SK-N-SH treated with all-trans-retinoic acid at 6 μM for 48 hours (cell line): ENCODE results near the gene SYNRG.

Source experiments
- GLIS3 ChIP-seq: fragments of 250-450 bp; sonication (Bioruptor Pico); IDR thresholded peaks from 2 replicates; pipeline ENCODE4 v1.5.0; 2020; ENCODE audit warnings: mild to moderate bottlenecking, moderate library complexity
- ISL1 ChIP-seq: fragments of 250-450 bp; sonication (Bioruptor Pico); IDR thresholded peaks from 2 replicates; pipeline ENCODE4 v2.1.2; 2022; ENCODE audit warnings: mild to moderate bottlenecking, moderate library complexity
- OSR1 ChIP-seq: fragments of 250-450 bp; sonication (Bioruptor Pico); IDR thresholded peaks from 2 replicates; pipeline ENCODE4 v1.8.0; 2022; ENCODE audit warnings: moderate library complexity, mild to moderate bottlenecking, inconsistent platforms
- PATZ1 ChIP-seq: fragments of 250-450 bp; sonication (Bioruptor Pico); IDR thresholded peaks from 2 replicates; pipeline ENCODE4 v1.8.0; 2020; ENCODE audit warnings: mild to moderate bottlenecking, moderate library complexity, borderline replicate concordance
- TOX ChIP-seq: fragments of 250-450 bp; sonication (Bioruptor Pico); IDR thresholded peaks from 2 replicates; pipeline ENCODE4 v1.8.0; 2021; ENCODE audit warnings: mild to moderate bottlenecking, moderate library complexity, borderline replicate concordance
- ZNF70 ChIP-seq: fragments of 450-650 bp; formaldehyde crosslinking; IDR thresholded peaks from 2 replicates; pipeline ENCODE4 v1.5.0; 2020; ENCODE audit warnings: mild to moderate bottlenecking, moderate library complexity
- ZNF8 ChIP-seq: fragments of 450-650 bp; formaldehyde crosslinking; IDR thresholded peaks from 2 replicates; pipeline ENCODE4 v1.5.0; 2020; ENCODE audit warnings: mild to moderate bottlenecking, moderate library complexity
- TF ChIP-seq, protein P1 (sequence below): fragments of 250-450 bp; sonication (Bioruptor Pico); IDR thresholded peaks from 2 replicates; pipeline ENCODE4 v1.8.0; 2021; ENCODE audit warnings: low read depth, mild to moderate bottlenecking, moderate library complexity, borderline replicate concordance

GRCh38 chr17:37647856-37648255 is 38.6 kb upstream of the SYNRG start:
- TF ChIP-seq ZNF70 = no peak
- TF ChIP-seq, protein P1, sequence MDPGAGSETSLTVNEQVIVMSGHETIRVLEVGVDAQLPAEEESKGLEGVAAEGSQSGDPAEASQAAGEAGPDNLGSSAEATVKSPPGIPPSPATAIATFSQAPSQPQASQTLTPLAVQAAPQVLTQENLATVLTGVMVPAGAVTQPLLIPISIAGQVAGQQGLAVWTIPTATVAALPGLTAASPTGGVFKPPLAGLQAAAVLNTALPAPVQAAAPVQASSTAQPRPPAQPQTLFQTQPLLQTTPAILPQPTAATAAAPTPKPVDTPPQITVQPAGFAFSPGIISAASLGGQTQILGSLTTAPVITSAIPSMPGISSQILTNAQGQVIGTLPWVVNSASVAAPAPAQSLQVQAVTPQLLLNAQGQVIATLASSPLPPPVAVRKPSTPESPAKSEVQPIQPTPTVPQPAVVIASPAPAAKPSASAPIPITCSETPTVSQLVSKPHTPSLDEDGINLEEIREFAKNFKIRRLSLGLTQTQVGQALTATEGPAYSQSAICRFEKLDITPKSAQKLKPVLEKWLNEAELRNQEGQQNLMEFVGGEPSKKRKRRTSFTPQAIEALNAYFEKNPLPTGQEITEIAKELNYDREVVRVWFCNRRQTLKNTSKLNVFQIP (CRISPR knock-in tag) = no peak
- TF ChIP-seq TOX (CRISPR knock-in tag) = no peak
- no peak for TF ChIP-seq ISL1 (CRISPR knock-in tag)
- TF ChIP-seq OSR1 (CRISPR knock-in tag) = no peak
- TF ChIP-seq GLIS3 (CRISPR knock-in tag) = no peak
- no peak for TF ChIP-seq ZNF8
- no peak for TF ChIP-seq PATZ1 (CRISPR knock-in tag)
